HG03103 (cell line): ENCODE data around the gene MPRIP.

Experiments
- ATAC-seq: cut with Tn5 transposase; IDR thresholded peaks from one replicate; pipeline ENCODE4 v1.9.1; 2021; ENCODE audit warnings: low read depth; ENCODE audit not compliant: unreplicated experiment

The MPRIP gene

GRCh38 chr17:17141279-17141678, 99.0 kb downstream of the MPRIP start:
- no peak for ATAC-seq

DNA sequence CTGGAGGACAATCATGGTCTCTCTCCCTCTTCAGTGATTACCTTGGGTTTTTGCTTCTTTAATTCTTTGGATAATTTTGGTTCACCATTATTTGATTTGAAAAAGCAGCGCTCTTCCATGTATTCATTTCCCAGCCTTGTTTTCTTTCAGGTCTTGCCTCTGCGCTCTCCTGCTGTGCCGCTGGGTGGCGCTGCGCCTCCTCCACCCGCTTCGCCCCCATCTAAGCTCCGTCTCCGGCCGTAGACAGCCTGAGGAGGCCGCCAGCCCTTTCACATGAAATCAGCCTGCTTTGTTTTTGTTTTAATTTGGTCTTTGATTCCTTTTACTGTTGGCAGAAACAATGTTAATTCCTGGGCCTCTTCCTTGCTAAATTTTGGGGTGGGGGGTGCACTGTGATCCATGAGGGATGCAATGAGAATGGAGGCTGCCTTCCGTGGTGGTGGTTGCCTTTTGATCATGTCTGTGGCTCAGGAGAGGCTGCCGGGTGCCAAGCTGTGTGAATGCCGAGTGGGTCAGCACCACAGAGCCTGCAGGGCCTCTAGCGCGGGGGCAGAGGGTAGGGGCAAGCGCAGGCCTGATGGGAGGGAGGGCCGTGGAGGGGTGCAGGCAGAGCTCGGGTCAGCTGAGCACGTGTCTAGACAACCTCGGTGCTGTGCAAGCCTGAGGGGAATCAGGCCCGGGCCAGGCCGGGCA, 99.7 kb downstream of the MPRIP start:
- no peak for ATAC-seq

- ATAC-seq: no peak
Measured at GRCh38 chr17:17142556-17142955, 100.3 kb downstream of the MPRIP start.

GRCh38 chr17:17143501-17143900, 101.2 kb downstream of the MPRIP start:
- ATAC-seq: no peak

DNA sequence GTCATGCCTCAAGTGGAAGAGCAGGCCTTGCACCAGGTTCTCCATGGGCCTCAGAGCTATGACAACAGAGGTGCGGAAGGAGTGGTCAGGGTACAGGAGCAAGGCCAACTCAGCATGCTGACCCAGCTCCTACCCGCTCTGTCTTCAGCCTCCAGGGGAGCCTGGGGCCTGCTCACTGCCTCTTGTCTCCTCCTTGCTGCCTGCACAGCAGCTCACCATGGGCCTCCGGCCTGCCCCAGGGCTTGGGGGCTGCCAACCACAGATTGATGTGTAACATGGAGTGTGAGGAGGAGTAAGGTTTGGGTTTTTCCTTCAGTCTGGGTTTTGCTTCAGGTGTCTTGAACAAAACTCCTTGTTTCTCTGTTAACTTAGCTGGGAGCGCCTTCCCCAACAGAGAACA, 101.8 kb downstream of the MPRIP start:
- ATAC-seq: no peak

DNA sequence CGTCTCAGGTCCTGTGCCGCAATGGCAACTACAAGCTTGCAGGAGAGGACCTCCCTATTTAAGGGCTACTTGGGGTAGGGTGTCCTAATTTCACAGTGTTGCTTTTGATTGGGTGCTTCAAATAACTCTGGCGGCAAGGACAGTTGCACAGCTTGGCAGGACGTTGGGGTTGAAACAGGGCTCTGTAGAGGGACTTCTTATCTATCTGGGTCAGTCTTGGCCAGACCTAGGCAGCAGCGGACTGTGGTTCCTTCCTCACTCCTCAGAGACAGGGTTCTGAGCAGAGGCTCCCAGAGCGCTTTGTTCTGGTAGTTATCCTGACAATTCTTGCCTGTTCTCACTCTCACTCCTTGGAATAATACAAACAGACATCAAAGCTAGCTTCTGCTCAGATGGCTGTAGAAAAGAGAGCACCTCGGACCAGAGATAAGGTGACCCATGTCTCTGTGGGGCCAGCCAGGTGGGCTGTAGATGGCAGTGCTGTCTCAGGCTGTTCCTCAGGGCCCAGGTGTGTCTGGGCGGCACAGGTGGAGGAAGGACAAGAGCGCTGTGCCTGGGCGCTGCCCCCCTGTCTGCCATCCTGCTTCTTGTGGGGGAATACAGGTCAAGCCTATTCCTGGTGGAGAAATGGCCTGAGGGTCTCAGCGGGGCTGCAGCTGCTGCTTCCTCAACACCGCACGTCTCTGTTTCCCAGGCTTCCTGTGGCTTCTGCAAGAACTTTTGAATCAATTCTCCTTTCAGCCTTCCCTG, 102.8 kb downstream of the MPRIP start:
- no peak for ATAC-seq

GRCh38 chr17:17146786-17147406, 104.6 kb downstream of the MPRIP start:
- no peak for ATAC-seq

- ATAC-seq: no peak
Measured at GRCh38 chr17:17147821-17148220, 105.6 kb downstream of the MPRIP start.

GRCh38 chr17:17149520-17150447, 107.5 kb downstream of the MPRIP start:
- no peak for ATAC-seq

DNA sequence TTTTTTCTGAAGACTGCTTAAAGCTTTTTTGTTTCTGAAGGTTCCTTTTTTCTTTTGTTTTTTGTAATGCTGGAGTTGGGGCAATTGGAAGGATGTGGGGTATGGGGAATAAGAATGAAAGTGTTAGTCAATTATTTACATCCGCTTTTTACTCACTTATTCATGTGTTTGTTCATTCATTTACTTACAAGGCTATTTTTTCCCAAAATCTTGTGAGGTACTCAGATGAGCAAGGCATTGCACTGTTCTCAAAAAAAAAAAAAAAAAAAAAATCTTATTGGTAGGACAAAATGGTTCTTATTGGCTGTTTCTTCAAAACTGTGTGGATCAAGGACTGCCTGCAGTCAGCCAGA, 108.2 kb downstream of the MPRIP start:
- no peak for ATAC-seq

DNA sequence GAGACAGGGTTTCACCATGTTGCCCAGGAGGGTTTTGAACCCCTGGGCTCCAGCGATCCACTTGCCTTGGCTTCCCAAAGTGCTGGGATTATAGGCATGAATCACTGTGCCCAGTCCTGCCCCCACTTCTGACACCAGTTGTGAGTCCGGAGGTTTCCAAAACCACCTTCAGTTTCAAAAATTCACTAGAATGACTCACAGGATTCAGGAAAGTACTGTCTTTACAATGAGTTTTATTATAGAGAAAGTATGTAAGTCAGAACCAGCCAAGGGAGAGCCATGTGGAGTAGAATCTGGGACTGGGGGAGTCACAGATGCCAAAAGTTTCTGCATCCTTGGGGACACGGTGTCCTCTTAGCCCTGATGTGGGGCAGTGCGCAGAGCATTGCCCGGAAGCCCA, 108.8 kb downstream of the MPRIP start:
- no peak for ATAC-seq

DNA sequence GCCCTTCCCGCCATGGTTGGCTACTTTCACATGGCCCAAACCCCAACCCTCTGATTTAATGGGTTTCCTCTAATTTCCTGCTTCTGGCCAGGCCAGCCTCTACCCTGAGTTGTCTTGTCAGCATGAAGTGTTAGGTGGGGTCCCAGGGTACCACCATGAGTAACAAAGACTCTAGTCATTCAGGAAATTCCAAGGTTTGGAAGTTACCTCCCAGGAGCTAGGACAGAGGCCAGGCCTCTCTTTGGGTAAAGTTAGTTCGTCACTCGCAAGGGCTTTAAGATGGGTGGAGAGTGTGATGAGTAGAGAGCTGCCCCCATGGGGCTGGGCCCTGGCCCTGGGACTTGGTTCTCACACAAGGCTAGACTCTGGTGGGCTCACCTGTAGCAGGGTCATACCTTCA, 109.3 kb downstream of the MPRIP start:
- ATAC-seq: no peak

GRCh38 chr17:17151962-17152361, 109.7 kb downstream of the MPRIP start:
- ATAC-seq: no peak

GRCh38 chr17:17152385-17152784, 110.1 kb downstream of the MPRIP start:
- ATAC-seq: no peak

DNA sequence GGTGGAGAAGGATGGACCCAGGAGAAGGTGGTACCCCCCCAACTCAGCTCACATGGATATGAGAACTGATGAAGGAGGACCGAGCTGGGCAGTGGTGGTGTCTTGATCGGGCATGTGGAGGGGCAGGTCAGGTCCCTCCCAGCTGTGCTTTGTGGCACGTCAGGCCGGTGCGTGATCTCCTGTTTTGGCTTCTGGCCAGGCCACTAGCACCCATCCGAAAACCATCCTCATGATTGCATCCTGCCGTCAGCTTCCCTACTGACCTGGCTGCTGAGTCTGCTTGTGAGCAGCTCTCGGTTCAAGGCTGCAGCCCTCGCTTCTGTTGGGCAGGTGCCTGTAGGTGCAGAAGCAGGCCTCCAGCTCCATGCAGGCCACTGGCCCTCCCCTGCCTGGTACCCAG, 110.8 kb downstream of the MPRIP start:
- no peak for ATAC-seq

DNA sequence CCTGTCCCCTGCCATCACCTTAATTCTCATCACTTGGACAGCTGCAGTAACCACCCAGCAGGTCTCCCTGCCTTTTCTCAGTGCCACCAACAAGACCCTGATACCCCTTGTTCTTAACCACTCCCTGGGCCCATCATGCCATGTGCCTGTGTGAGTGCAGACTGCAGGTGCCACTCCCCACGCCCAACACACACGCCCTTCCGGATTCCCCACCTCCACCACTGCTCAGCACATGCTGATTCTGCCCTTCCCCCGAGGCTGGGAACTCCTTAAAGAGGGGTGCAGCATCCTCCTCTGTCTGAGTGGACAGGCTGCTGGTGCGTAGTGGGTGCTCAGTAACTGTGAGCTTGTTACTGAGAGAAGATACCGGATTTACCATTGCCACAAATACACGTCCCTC, 111.5 kb downstream of the MPRIP start:
- ATAC-seq: no peak

- ATAC-seq: no peak
Measured at GRCh38 chr17:17154556-17154955, 112.3 kb downstream of the MPRIP start.

DNA sequence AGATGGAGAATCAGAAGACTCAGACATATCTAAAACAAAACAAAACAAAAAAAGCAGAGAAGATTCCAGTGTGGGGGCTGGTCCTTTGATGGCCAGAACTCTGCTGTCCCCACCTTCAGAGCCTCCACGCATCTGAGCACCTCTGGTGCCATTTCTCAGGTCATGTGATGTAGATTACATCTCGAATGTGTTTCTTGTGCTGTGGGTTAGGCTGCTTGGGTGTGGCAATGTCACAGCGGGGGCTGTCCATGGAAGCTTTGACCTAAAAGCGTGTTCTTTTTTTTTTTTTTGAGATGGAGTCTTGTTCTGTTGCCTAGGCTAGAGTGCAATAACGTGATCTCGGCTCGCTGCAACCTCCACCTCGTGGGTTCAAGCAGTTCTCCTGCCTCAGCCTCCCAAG, 112.7 kb downstream of the MPRIP start:
- no peak for ATAC-seq

DNA sequence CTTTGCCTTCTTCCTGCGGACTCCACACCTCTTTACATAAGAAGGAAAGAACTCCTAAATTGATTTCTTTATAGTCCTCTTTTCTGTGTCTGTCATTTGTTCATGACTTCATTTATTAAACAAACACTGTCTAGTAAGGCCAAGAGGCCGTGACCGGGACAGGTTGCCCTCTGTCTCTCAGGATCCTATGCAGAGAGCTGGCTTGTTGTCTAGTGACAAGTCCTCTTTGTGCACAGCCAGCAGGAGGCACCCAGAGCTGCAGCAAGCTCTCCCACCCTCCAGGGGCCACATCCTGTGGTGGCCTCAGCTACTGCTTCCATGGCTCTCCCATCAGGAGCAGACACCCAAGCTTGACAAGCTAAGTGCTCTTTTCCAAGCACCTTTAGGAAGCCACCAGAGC, 113.3 kb downstream of the MPRIP start:
- ATAC-seq: no peak

DNA sequence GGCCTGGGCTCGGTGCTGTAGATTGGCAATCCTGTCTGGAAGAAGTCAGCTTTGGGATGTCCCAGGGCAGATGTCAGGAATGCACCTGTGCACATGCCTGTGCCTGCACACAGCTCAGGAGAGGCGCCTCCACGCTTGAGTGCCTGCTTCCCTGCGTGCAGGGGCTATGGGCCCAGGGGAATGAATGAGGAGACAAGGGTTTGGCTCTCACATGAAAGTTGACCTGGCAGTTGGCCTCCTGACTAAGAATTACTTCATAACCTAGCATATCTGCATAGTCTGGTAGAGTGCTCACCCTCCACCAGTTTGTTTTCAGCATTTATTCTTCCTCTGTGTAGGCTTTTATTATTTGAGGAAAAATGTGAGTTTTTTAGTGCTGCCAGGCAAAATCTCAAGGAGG, 113.8 kb downstream of the MPRIP start:
- ATAC-seq: no peak

GRCh38 chr17:17156511-17156910, 114.3 kb downstream of the MPRIP start:
- ATAC-seq: no peak
